Measurements from ENCODE around the gene ZNF324. TPM values are rescaled to one million over a fixed set of nuclear protein-coding genes. Genes with fewer than 3 reads are reported as not detected.
"Not testable (repeated sequence)": the region's sequence is repeated elsewhere in the genome, so short reads cannot be mapped to it uniquely, and the experiment has no call there.

The ZNF324 gene
- total RNA-seq, 2 donors from 2014 or later: 19.8 to 31.7 TPM

DNA sequence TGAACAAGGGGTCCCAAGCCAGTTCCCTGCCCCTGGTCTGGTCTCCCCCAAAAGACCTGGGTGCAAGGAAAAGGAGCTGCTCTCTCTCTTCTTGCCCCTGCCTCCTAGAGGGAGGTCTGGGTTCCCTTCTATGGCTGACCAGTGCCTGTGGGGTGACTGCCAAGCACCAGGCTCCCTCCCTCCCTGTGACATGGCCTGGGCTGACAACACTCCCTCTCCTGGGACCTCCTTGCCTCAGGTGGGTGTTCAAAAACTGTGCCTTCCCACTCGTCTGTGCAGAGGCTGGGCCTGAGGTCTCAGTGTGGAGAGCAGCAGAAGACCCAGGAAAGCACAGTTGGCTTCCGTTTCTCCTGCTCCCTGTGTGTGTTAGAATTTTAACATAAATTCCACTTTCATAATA, 14.0 kb downstream of the ZNF324 start:
- H3K36me3 ChIP-seq: peaks cover 21% of the 10 kb centered on the region
- TF ChIP-seq CTCF (IDR thresholded peaks at IDR 0.05): no peak
- H3K27me3 ChIP-seq (replicated peaks; ENCODE audit: insufficient read depth): no peaks in the 10 kb centered on the region
- no peak overlapping the region for H3K27ac ChIP-seq
- no peak overlapping the region for H3K4me3 ChIP-seq
- no peak for ATAC-seq (ENCODE audit: insufficient number of reproducible peaks, low FRiP score, low read depth)
- no peak for DNase-seq (ENCODE audit: low spot score)
- peaks cover 6 to 27% of the 10 kb centered on the region in 2 donors for H3K4me1 ChIP-seq (ENCODE audit: control insufficient read depth in 1 of 2, low read depth in 2 of 2)
- no peaks in the 10 kb centered on the region for H3K9me3 ChIP-seq

GRCh38 chr19:58482372-58482771, 15.5 kb downstream of the ZNF324 start:
- H3K9me3 ChIP-seq: no peaks in the 10 kb centered on the region
- H3K27me3 ChIP-seq (replicated peaks; ENCODE audit: insufficient read depth): no peaks in the 10 kb centered on the region
- peaks cover 21% of the 10 kb centered on the region for H3K36me3 ChIP-seq
- H3K27ac ChIP-seq: no peak overlapping the region
- H3K4me3 ChIP-seq: no peak overlapping the region
- DNase-seq (ENCODE audit: low spot score): no peak
- no peak for ATAC-seq (ENCODE audit: insufficient number of reproducible peaks, low FRiP score, low read depth)
- H3K4me1 ChIP-seq (ENCODE audit: control insufficient read depth in 1 of 2, low read depth in 2 of 2): peaks cover 3 to 18% of the 10 kb centered on the region in 2 donors
- TF ChIP-seq CTCF (IDR thresholded peaks at IDR 0.05): no peak

DNA sequence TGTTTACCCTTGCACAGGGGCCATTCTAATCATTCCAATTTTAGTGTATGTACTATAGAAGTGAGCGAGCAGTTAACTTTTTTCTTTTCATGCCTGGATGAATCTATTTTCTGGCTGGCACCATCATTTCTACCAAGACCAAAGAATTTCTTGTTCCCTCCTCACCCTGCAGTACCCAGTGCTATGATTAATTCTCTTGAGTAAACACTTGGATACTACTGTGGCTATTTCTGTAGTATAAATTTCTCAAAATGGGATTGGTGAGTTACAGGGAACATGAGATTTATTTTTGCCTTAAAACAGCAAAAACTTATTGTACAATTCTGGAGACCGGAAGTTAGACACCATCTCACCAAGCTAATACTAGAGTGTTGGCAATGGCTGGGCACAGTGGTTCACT, 16.9 kb downstream of the ZNF324 start:
- Histone ChIP-seq H3K27me3 (replicated peaks; ENCODE audit: insufficient read depth) (no peaks in the 10 kb centered on the region), H3K4me1 (ENCODE audit: control insufficient read depth in 1 of 2, low read depth in 2 of 2) (peaks cover 3 to 15% of the 10 kb centered on the region in 2 donors), H3K9me3 (no peaks in the 10 kb centered on the region), H3K36me3 (peaks cover 21% of the 10 kb centered on the region), H3K27ac (peak overlapping the region; percentile 66 to 76), H3K4me3 (no peak overlapping the region)
- DNase-seq (ENCODE audit: low spot score) (no peak), ATAC-seq (ENCODE audit: insufficient number of reproducible peaks, low FRiP score, low read depth) (peak; percentile 54)
- no peak for TF ChIP-seq CTCF (IDR thresholded peaks at IDR 0.05)

GRCh38 chr19:58484349-58484748, 17.5 kb downstream of the ZNF324 start:
- H3K27ac ChIP-seq: peak overlapping the region; percentile 66 to 76
- DNase-seq (ENCODE audit: low spot score): not testable (repeated sequence)

DNA sequence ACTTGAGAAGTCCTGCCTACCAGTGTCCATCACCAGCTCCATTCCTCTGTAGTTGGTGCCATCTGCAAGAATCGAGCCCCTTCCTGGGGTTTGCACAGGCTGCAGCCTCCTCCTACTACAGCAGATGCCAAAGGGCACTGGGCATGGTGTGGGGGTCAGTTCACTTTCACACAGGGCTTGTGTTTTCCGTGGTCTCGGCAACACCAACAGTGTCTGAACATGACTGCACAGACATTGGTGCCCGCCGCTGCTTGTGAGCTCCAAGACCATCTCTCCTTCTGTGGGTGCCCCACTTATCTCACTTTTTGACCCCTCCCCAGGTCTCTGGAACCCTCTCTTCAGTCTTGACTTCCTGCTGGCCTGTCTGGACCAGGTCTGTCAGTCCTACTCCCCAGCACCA, 24.5 kb downstream of the ZNF324 start:
- H3K36me3 ChIP-seq: no peaks in the 10 kb centered on the region
- H3K27me3 ChIP-seq (replicated peaks; ENCODE audit: insufficient read depth): no peaks in the 10 kb centered on the region
- no peaks in the 10 kb centered on the region for H3K9me3 ChIP-seq
- H3K27ac ChIP-seq: no peak overlapping the region
- no peak for TF ChIP-seq CTCF (IDR thresholded peaks at IDR 0.05)
- ATAC-seq (ENCODE audit: insufficient number of reproducible peaks, low FRiP score, low read depth) (no peak), DNase-seq (ENCODE audit: low spot score) (no peak)
- H3K4me3 ChIP-seq: no peak overlapping the region
- H3K4me1 ChIP-seq (ENCODE audit: control insufficient read depth in 1 of 2, low read depth in 2 of 2): no peaks in the 10 kb centered on the region

More at GRCh38 chr19:58484349-58484748, 17.5 kb downstream of the ZNF324 start:
- peaks cover 17% of the 10 kb centered on the region for H3K36me3 ChIP-seq
- not testable (repeated sequence) for H3K27me3 ChIP-seq (replicated peaks; ENCODE audit: insufficient read depth); ATAC-seq (ENCODE audit: insufficient number of reproducible peaks, low FRiP score, low read depth); H3K9me3 ChIP-seq; H3K4me3 ChIP-seq
- peaks cover 3 to 15% of the 10 kb centered on the region in 2 donors for H3K4me1 ChIP-seq (ENCODE audit: control insufficient read depth in 1 of 2, low read depth in 2 of 2)

DNA sequence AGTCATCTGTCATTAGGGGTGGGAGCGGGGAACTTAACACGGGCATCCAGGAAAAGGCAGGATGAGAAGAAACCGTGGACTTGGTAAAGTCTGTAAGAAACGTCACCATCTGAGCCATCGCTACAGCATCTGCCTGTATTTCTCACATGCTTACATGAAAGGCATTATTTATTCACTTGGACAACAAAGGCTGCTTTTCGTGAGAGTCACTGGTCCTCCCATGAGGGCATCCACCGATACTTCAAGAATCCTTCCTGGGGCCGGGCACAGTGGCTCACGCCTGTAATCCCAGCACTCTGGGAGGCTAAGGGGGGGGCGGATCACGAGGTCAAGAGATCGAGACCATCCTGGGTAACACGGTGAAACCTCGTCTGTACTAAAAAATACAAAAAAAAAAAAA, 25.4 kb downstream of the ZNF324 start:
- ATAC-seq (ENCODE audit: insufficient number of reproducible peaks, low FRiP score, low read depth) (no peak), DNase-seq (ENCODE audit: low spot score) (no peak)
- no peaks in the 10 kb centered on the region for H3K36me3 ChIP-seq
- no peaks in the 10 kb centered on the region for H3K27me3 ChIP-seq (replicated peaks; ENCODE audit: insufficient read depth)
- no peaks in the 10 kb centered on the region for H3K9me3 ChIP-seq
- H3K4me1 ChIP-seq (ENCODE audit: control insufficient read depth in 1 of 2, low read depth in 2 of 2): no peaks in the 10 kb centered on the region
- H3K27ac ChIP-seq: no peak overlapping the region
- TF ChIP-seq CTCF (IDR thresholded peaks at IDR 0.05): no peak
- H3K4me3 ChIP-seq: no peak overlapping the region

All from thoracic aorta (tissue), 2 donors.